Trophoblast cell (in vitro differentiated cells and primary cell): Measurements from ENCODE around the gene IRF6.

Experiments used
- DNase-seq, 2 donors: peaks; one replicate each; pipeline ENCODE4 v3.0.0-alpha.2; 2016
- H2AFZ ChIP-seq: 2 replicates; pipeline ENCODE4 v1.6.1; 2013; ENCODE audit warnings: low read length, moderate library complexity, mild to moderate bottlenecking; ENCODE audit not compliant: insufficient read depth, poor library complexity
- H2AK5ac ChIP-seq: 2 replicates; pipeline ENCODE4 v1.6.1; 2013; ENCODE audit warnings: mild to moderate bottlenecking, low read length
- H2BK120ac ChIP-seq: 2 replicates; pipeline ENCODE4 v1.6.1; 2013; ENCODE audit warnings: low read length, mild to moderate bottlenecking, moderate library complexity; ENCODE audit not compliant: insufficient read depth, poor library complexity
- H2BK12ac ChIP-seq: 2 replicates; pipeline ENCODE4 v1.6.1; 2013; ENCODE audit warnings: mild to moderate bottlenecking, low read length, moderate library complexity
- H2BK5ac ChIP-seq: 2 replicates; pipeline ENCODE4 v1.6.1; 2013; ENCODE audit warnings: low read length, low read depth, moderate library complexity, mild to moderate bottlenecking; ENCODE audit not compliant: poor library complexity
- H3K14ac ChIP-seq: 2 replicates; pipeline ENCODE4 v1.6.1; 2013; ENCODE audit warnings: mild to moderate bottlenecking, low read length
- H3K18ac ChIP-seq: 2 replicates; pipeline ENCODE4 v1.6.1; 2013; ENCODE audit warnings: mild to moderate bottlenecking, low read length
- H3K23ac ChIP-seq: 2 replicates; pipeline ENCODE4 v1.6.1; 2013; ENCODE audit warnings: low read length
- H3K27ac ChIP-seq: 2 replicates; pipeline ENCODE4 v1.5.1; 2013; ENCODE audit warnings: low read depth, mild to moderate bottlenecking, inconsistent platforms, low read length, moderate library complexity
- H3K27me3 ChIP-seq: 2 replicates; pipeline ENCODE4 v1.6.1; 2013; ENCODE audit warnings: inconsistent platforms, mild to moderate bottlenecking, low read length, moderate library complexity; ENCODE audit not compliant: insufficient read depth
- H3K36me3 ChIP-seq, 2 experiments: 1 replicate in 1 of 2; 2 replicates in 1 of 2; pipeline ENCODE4 v1.6.1; 2013; ENCODE audit warnings: low read length in 2 of 2, mild to moderate bottlenecking in 2 of 2, moderate library complexity in 1 of 2; ENCODE audit not compliant: insufficient read depth in 2 of 2, control insufficient read depth in 1 of 2
- H3K4ac ChIP-seq: 2 replicates; pipeline ENCODE4 v1.6.1; 2013; ENCODE audit warnings: low read depth, mild to moderate bottlenecking, low read length, moderate library complexity
- H3K4me1 ChIP-seq, 2 experiments: 1 replicate in 1 of 2; 2 replicates in 1 of 2; pipeline ENCODE4 v1.6.1; 2013; ENCODE audit warnings: low read length in 2 of 2, mild to moderate bottlenecking in 2 of 2, moderate library complexity in 1 of 2; ENCODE audit not compliant: insufficient read depth in 2 of 2, control insufficient read depth in 1 of 2
- H3K4me2 ChIP-seq: 2 replicates; pipeline ENCODE4 v1.6.1; 2013; ENCODE audit warnings: inconsistent platforms, mild to moderate bottlenecking, low read length, moderate library complexity
- H3K4me3 ChIP-seq: 2 replicates; pipeline ENCODE4 v1.5.1; 2013; ENCODE audit warnings: mild to moderate bottlenecking, low read depth, low read length, inconsistent platforms
- H3K79me1 ChIP-seq: one replicate; pipeline ENCODE4 v1.6.1; 2013; ENCODE audit warnings: low read length
- H3K79me2 ChIP-seq: 2 replicates; pipeline ENCODE4 v1.6.1; 2013; ENCODE audit warnings: low read length, mild to moderate bottlenecking; ENCODE audit not compliant: control insufficient read depth, insufficient read depth, poor library complexity
- H3K9ac ChIP-seq: 2 replicates; pipeline ENCODE4 v1.6.1; 2013; ENCODE audit warnings: mild to moderate bottlenecking, low read length
- H3K9me3 ChIP-seq: 2 replicates; pipeline ENCODE4 v1.6.1; 2013; ENCODE audit warnings: low read depth, mild to moderate bottlenecking, control low read depth, inconsistent platforms, low read length; ENCODE audit not compliant: insufficient read depth
- H4K12ac ChIP-seq: 2 replicates; pipeline ENCODE4 v1.6.1; 2013; ENCODE audit warnings: low read depth, mild to moderate bottlenecking, low read length, moderate library complexity
- H4K8ac ChIP-seq: 2 replicates; pipeline ENCODE4 v1.6.1; 2013; ENCODE audit warnings: low read depth, mild to moderate bottlenecking, low read length, moderate library complexity
- H4K91ac ChIP-seq: one replicate; pipeline ENCODE4 v1.6.1; 2013; ENCODE audit warnings: low read depth, mild to moderate bottlenecking, low read length, moderate library complexity
- WGBS: extraction: QIAGEN DNeasy Blood & Tissue Kit; methylation state at CpG from one replicate; pipeline ENCODE4 v1.1.7; 2013; ENCODE audit warnings: missing lambda C conversion rate; ENCODE audit not compliant: insufficient read length, insufficient coverage; ENCODE audit errors: extremely low coverage; 5-methylcytosine and 5-hydroxymethylcytosine counted together

Gene IRF6

GRCh38 chr1:209746451-209747165 lies 59.3 kb downstream of the IRF6 start:
- no CpG with 5 or more reads among the region's 4 CpGs for WGBS
- no peak overlapping the region for H3K23ac ChIP-seq

GRCh38 chr1:209743145-209743482 lies 62.8 kb downstream of the IRF6 start:
- Histone ChIP-seq H2BK12ac (no peak overlapping the region), H4K12ac (no peak overlapping the region), H3K27me3 (no peaks in the 10 kb centered on the region), H3K4me1 (peaks cover 4 to 5% of the 10 kb centered on the region in 2 experiments), H4K91ac (no peak overlapping the region), H3K23ac (no peak overlapping the region), H3K14ac (no peak overlapping the region), H3K4me2 (no peak overlapping the region), H3K79me1 (peaks cover 3% of the 10 kb centered on the region), H3K9ac (no peak overlapping the region), H3K4ac (no peak overlapping the region), H2BK120ac (no peak overlapping the region), H3K36me3 (no peaks in the 10 kb centered on the region), H3K27ac (no peak overlapping the region), H3K4me3 (no peak overlapping the region), H3K79me2 (no peaks in the 10 kb centered on the region), H2AK5ac (no peak overlapping the region), H2AFZ (no peak overlapping the region), H3K9me3 (peaks cover 3% of the 10 kb centered on the region), H3K18ac (no peak overlapping the region), H4K8ac (no peak overlapping the region), H2BK5ac (no peak overlapping the region)
- no peak for DNase-seq
- no CpG with 5 or more reads among the region's 2 CpGs for WGBS

More at GRCh38 chr1:209746451-209747165, 59.3 kb downstream of the IRF6 start:
- no peak overlapping the region for H2BK12ac ChIP-seq
- no peak overlapping the region for H4K12ac ChIP-seq
- peaks cover 3% of the 10 kb centered on the region for H3K9me3 ChIP-seq
- no peaks in the 10 kb centered on the region for H3K36me3 ChIP-seq
- no peak overlapping the region for H4K91ac ChIP-seq
- no peak overlapping the region for H3K14ac ChIP-seq
- H3K27ac ChIP-seq: no peak overlapping the region
- no peak overlapping the region for H2AFZ ChIP-seq
- H3K18ac ChIP-seq: no peak overlapping the region
- H4K8ac ChIP-seq: no peak overlapping the region
- no peak overlapping the region for H2BK5ac ChIP-seq
- no peak overlapping the region for H3K9ac ChIP-seq
- no peak overlapping the region for H3K4me2 ChIP-seq
- peaks cover 4% of the 10 kb centered on the region for H3K79me1 ChIP-seq
- no peak overlapping the region for H3K4ac ChIP-seq
- H3K4me1 ChIP-seq: peaks cover 5 to 7% of the 10 kb centered on the region in 2 experiments
- H3K79me2 ChIP-seq: no peaks in the 10 kb centered on the region
- no peak overlapping the region for H3K4me3 ChIP-seq
- no peak overlapping the region for H2BK120ac ChIP-seq
- H3K27me3 ChIP-seq: no peaks in the 10 kb centered on the region
- H2AK5ac ChIP-seq: no peak overlapping the region
- no peak for DNase-seq

GRCh38 chr1:209742409-209743144 lies 63.4 kb downstream of the IRF6 start:
- no CpG with 5 or more reads among the region's 8 CpGs for WGBS
- Histone ChIP-seq H3K79me1 (peaks cover 2% of the 10 kb centered on the region), H3K14ac (no peak overlapping the region)

GRCh38 chr1:209741889-209742288 lies 64.1 kb downstream of the IRF6 start:
- H3K14ac ChIP-seq: no peak overlapping the region
- no peak overlapping the region for H3K4ac ChIP-seq
- DNase-seq: no peak
- H2BK5ac ChIP-seq: no peak overlapping the region
- no peak overlapping the region for H4K8ac ChIP-seq
- no peaks in the 10 kb centered on the region for H3K27me3 ChIP-seq
- H3K27ac ChIP-seq: no peak overlapping the region
- H3K18ac ChIP-seq: no peak overlapping the region
- H2AK5ac ChIP-seq: no peak overlapping the region
- H2BK120ac ChIP-seq: no peak overlapping the region
- no peaks in the 10 kb centered on the region for H3K4me1 ChIP-seq
- H3K9ac ChIP-seq: no peak overlapping the region
- WGBS: no CpG with 5 or more reads among the region's 2 CpGs
- no peak overlapping the region for H4K91ac ChIP-seq
- no peak overlapping the region for H2BK12ac ChIP-seq
- H3K4me2 ChIP-seq: no peak overlapping the region
- no peaks in the 10 kb centered on the region for H3K79me1 ChIP-seq
- H3K4me3 ChIP-seq: no peak overlapping the region
- H3K36me3 ChIP-seq: no peaks in the 10 kb centered on the region
- H4K12ac ChIP-seq: no peak overlapping the region
- peaks cover 3% of the 10 kb centered on the region for H3K9me3 ChIP-seq
- no peak overlapping the region for H2AFZ ChIP-seq
- H3K79me2 ChIP-seq: no peaks in the 10 kb centered on the region
- no peak overlapping the region for H3K23ac ChIP-seq

More at GRCh38 chr1:209742409-209743144, 63.4 kb downstream of the IRF6 start:
- H3K4ac ChIP-seq: no peak overlapping the region
- H2BK12ac ChIP-seq: no peak overlapping the region
- no peaks in the 10 kb centered on the region for H3K36me3 ChIP-seq
- no peak overlapping the region for H2AFZ ChIP-seq
- H4K91ac ChIP-seq: no peak overlapping the region
- no peak overlapping the region for H3K23ac ChIP-seq
- no peak overlapping the region for H2BK5ac ChIP-seq
- H4K12ac ChIP-seq: no peak overlapping the region
- H3K4me1 ChIP-seq: peaks cover 2 to 3% of the 10 kb centered on the region in 2 experiments
- no peak overlapping the region for H3K4me3 ChIP-seq
- no peak overlapping the region for H3K9ac ChIP-seq
- no peak overlapping the region for H3K18ac ChIP-seq
- no peaks in the 10 kb centered on the region for H3K27me3 ChIP-seq
- no peak overlapping the region for H2AK5ac ChIP-seq
- H2BK120ac ChIP-seq: no peak overlapping the region
- peaks cover 3% of the 10 kb centered on the region for H3K9me3 ChIP-seq
- H3K4me2 ChIP-seq: no peak overlapping the region
- no peak for DNase-seq
- no peaks in the 10 kb centered on the region for H3K79me2 ChIP-seq
- H3K27ac ChIP-seq: no peak overlapping the region
- H4K8ac ChIP-seq: no peak overlapping the region
